Urinary bladder (tissue), 4 donors: ENCODE measurements around the gene MMP25. TPM values are rescaled to one million over a fixed set of nuclear protein-coding genes. Genes with fewer than 3 reads are reported as not detected.

Source experiments
- DNase-seq: peaks from one replicate; pipeline ENCODE4 v3.0.0-alpha.2; 2015; ENCODE audit errors: extremely low spot score
- H3K27ac ChIP-seq: one replicate; pipeline ENCODE4 v1.5.1; 2013; ENCODE audit warnings: low read depth, mild to moderate bottlenecking, moderate library complexity
- H3K36me3 ChIP-seq: one replicate; pipeline ENCODE4 v1.6.1; 2013; ENCODE audit warnings: mild to moderate bottlenecking, moderate library complexity; ENCODE audit not compliant: insufficient read depth
- H3K4me1 ChIP-seq: one replicate; pipeline ENCODE4 v1.6.1; 2013; ENCODE audit warnings: mild to moderate bottlenecking, moderate library complexity; ENCODE audit not compliant: insufficient read depth
- H3K4me3 ChIP-seq: one replicate; pipeline ENCODE4 v1.5.1; 2013; ENCODE audit warnings: low read depth, low read length
- WGBS: extraction: QIAGEN DNeasy Blood & Tissue Kit; methylation state at CpG from one replicate; pipeline ENCODE4 v1.1.7; 2013; 5-methylcytosine and 5-hydroxymethylcytosine counted together
- polyA plus RNA-seq: library from polyadenylated mRNA; stranded (reverse); fragments of 200-250 nt; gene quantifications from one replicate; pipeline ENCODE4 v1.2.3, GENCODE V29; 2013
- total RNA-seq: library from RNA; depleted of rRNA; stranded (reverse); fragments of >200 nt; gene quantifications from one replicate; pipeline ENCODE4 v1.2.3, GENCODE V29; 2014
- donor health status: healthy with polysubstance abuse.
- donor health status: healthy.

Gene MMP25
- total RNA-seq: 0.32 TPM
- 0.82 TPM for polyA plus RNA-seq

- Histone ChIP-seq H3K27ac (no peak within 1 kb of the TSS), H3K36me3 (no peaks in the 10 kb centered on the region), H3K4me1 (peaks cover 1% of the 10 kb centered on the region), H3K4me3 (peak within 1 kb of the TSS; percentile 48)
- under 1% methylated on average over 86 of the region's 86 CpGs for WGBS
- DNase-seq: no peak
These were observed at the start of gene MMP25 for GRCh38 chr16:3045758-3046640. TSS of gene MMP25 (plus strand) at chr16:3046561. CDS start at chr16:3046918, 357 bp downstream.

- WGBS: 79% methylated on average over 6 of the region's 6 CpGs
- no peak for DNase-seq
These were observed 46.4 kb upstream of the MMP25 start for GRCh38 chr16:2999929-3000328.

GRCh38 chr16:3000540-3000939, 45.8 kb upstream of the MMP25 start:
- Histone ChIP-seq H3K4me3 (no peak overlapping the region), H3K27ac (no peak overlapping the region), H3K4me1 (no peaks in the 10 kb centered on the region), H3K36me3 (no peaks in the 10 kb centered on the region)
- 80% methylated on average over 4 of the region's 4 CpGs for WGBS
- DNase-seq: no peak

More at GRCh38 chr16:2999929-3000328, 46.4 kb upstream of the MMP25 start:
- Histone ChIP-seq H3K36me3 (no peaks in the 10 kb centered on the region), H3K27ac (no peak overlapping the region), H3K4me3 (no peak overlapping the region), H3K4me1 (no peaks in the 10 kb centered on the region)

GRCh38 chr16:3001316-3001715, 45.0 kb upstream of the MMP25 start:
- Histone ChIP-seq H3K27ac (no peak overlapping the region), H3K4me1 (no peaks in the 10 kb centered on the region), H3K4me3 (no peak overlapping the region), H3K36me3 (no peaks in the 10 kb centered on the region)
- 67% methylated on average over 12 of the region's 12 CpGs for WGBS
- DNase-seq: no peak

GRCh38 chr16:3003582-3004270, 42.6 kb upstream of the MMP25 start:
- Histone ChIP-seq H3K4me1 (peaks cover 1% of the 10 kb centered on the region), H3K36me3 (no peaks in the 10 kb centered on the region), H3K4me3 (peak overlapping the region; percentile 38), H3K27ac (no peak overlapping the region)
- 7% methylated on average over 58 of the region's 58 CpGs for WGBS
- peak; percentile 94 for DNase-seq

GRCh38 chr16:3004319-3004718, 42.0 kb upstream of the MMP25 start:
- WGBS: under 1% methylated on average over 60 of the region's 67 CpGs
- H3K4me3 ChIP-seq: peak overlapping the region; percentile 38
- H3K4me1 ChIP-seq: peaks cover 2% of the 10 kb centered on the region
- no peak overlapping the region for H3K27ac ChIP-seq
- DNase-seq: no peak
- no peaks in the 10 kb centered on the region for H3K36me3 ChIP-seq

GRCh38 chr16:3004781-3005284, 41.5 kb upstream of the MMP25 start:
- H3K4me3 ChIP-seq: peak overlapping the region; percentile 38
- no peak overlapping the region for H3K27ac ChIP-seq

GRCh38 chr16:3007059-3007956, 39.1 kb upstream of the MMP25 start:
- Histone ChIP-seq H3K4me1 (peaks cover 2% of the 10 kb centered on the region), H3K27ac (no peak overlapping the region), H3K36me3 (no peaks in the 10 kb centered on the region), H3K4me3 (no peak overlapping the region)
- DNase-seq: no peak
- WGBS: 40% methylated on average over 13 of the region's 13 CpGs

More at GRCh38 chr16:3004781-3005284, 41.5 kb upstream of the MMP25 start:
- H3K36me3 ChIP-seq: no peaks in the 10 kb centered on the region
- DNase-seq: no peak
- peaks cover 2% of the 10 kb centered on the region for H3K4me1 ChIP-seq
- 9% methylated on average over 25 of the region's 25 CpGs for WGBS

- 18% methylated on average over 17 of the region's 17 CpGs for WGBS
- Histone ChIP-seq H3K4me3 (no peak overlapping the region), H3K36me3 (no peaks in the 10 kb centered on the region), H3K27ac (no peak overlapping the region), H3K4me1 (peaks cover 2% of the 10 kb centered on the region)
- no peak for DNase-seq
These were observed 38.2 kb upstream of the MMP25 start for GRCh38 chr16:3007957-3008689.

GRCh38 chr16:3008690-3009037, 37.7 kb upstream of the MMP25 start:
- Histone ChIP-seq H3K4me3 (no peak overlapping the region), H3K27ac (no peak overlapping the region), H3K36me3 (no peaks in the 10 kb centered on the region), H3K4me1 (peaks cover 2% of the 10 kb centered on the region)
- WGBS: 35% methylated on average over 4 of the region's 4 CpGs
- DNase-seq: no peak

GRCh38 chr16:3009568-3010390, 36.6 kb upstream of the MMP25 start:
- Histone ChIP-seq H3K4me3 (no peak overlapping the region), H3K4me1 (peaks cover 2% of the 10 kb centered on the region), H3K36me3 (no peaks in the 10 kb centered on the region), H3K27ac (no peak overlapping the region)
- peak; percentile 82 for DNase-seq
- 33% methylated on average over 21 of the region's 21 CpGs for WGBS

GRCh38 chr16:3010510-3010909, 35.9 kb upstream of the MMP25 start:
- Histone ChIP-seq H3K4me3 (no peak overlapping the region), H3K4me1 (peaks cover 2% of the 10 kb centered on the region), H3K27ac (no peak overlapping the region), H3K36me3 (no peaks in the 10 kb centered on the region)
- DNase-seq: no peak
- WGBS: 81% methylated on average over 8 of the region's 8 CpGs
